BE2C (cell line): ENCODE data around the gene OPRL1.

Experiments
- DNase-seq: peaks from one replicate; pipeline ENCODE4 v3.0.0-alpha.2; 2020
- H3K27me3 ChIP-seq: fragments of 250-450 bp; sonication (Bioruptor Pico); 2 replicates; pipeline ENCODE4 v1.5.1; 2020; ENCODE audit warnings: mild to moderate bottlenecking
- H3K36me3 ChIP-seq: fragments of 250-450 bp; sonication (Bioruptor Pico); 2 replicates; pipeline ENCODE4 v1.5.1; 2020; ENCODE audit warnings: mild to moderate bottlenecking
- H3K4me1 ChIP-seq: fragments of 250-450 bp; sonication (Bioruptor Pico); 2 replicates; pipeline ENCODE4 v1.5.1; 2020
- H3K4me3 ChIP-seq: 2 replicates; pipeline ENCODE4 v1.5.1; 2011; ENCODE audit warnings: low read depth, low read length
- H3K9me3 ChIP-seq: fragments of 250-450 bp; sonication (Bioruptor Pico); 2 replicates; pipeline ENCODE4 v1.5.1; 2020
- CTCF ChIP-seq: IDR thresholded peaks from 2 replicates; pipeline ENCODE4 v1.5.1; 2012; ENCODE audit warnings: mild to moderate bottlenecking, low read depth, low read length

OPRL1 gene

GRCh38 chr20:64105846-64106434 is 26.1 kb downstream of the OPRL1 start:
- Histone ChIP-seq H3K36me3 (no peaks in the 10 kb centered on the region; the same call in 1 of the 2 replicates), H3K27me3 (no peaks in the 10 kb centered on the region), H3K4me3 (no peak overlapping the region), H3K4me1 (peaks cover 27% of the 10 kb centered on the region), H3K9me3 (no peaks in the 10 kb centered on the region)
- no peak for DNase-seq
- no peak for TF ChIP-seq CTCF

GRCh38 chr20:64106435-64106961 is 26.6 kb downstream of the OPRL1 start:
- Histone ChIP-seq H3K9me3 (no peaks in the 10 kb centered on the region), H3K4me3 (no peak overlapping the region), H3K27me3 (no peaks in the 10 kb centered on the region), H3K36me3 (no peaks in the 10 kb centered on the region; the same call in 1 of the 2 replicates), H3K4me1 (peaks cover 32% of the 10 kb centered on the region)
- DNase-seq = no peak
- no peak for TF ChIP-seq CTCF

GRCh38 chr20:64106981-64107735 is 27.3 kb downstream of the OPRL1 start, which contains the start of gene NPBWR2:
Gene NPBWR2 (minus strand): TSS chr20:64107565. CDS start chr20:64106831, 734 bp downstream.
- Histone ChIP-seq H3K9me3 (no peaks in the 10 kb centered on the region), H3K4me3 (no peak within 1 kb of the TSS), H3K36me3 (no peaks in the 10 kb centered on the region; the same call in 1 of the 2 replicates), H3K27me3 (no peaks in the 10 kb centered on the region), H3K4me1 (peaks cover 39% of the 10 kb centered on the region)
- TF ChIP-seq CTCF = no peak
- DNase-seq = peak; percentile 72

- no peaks in the 10 kb centered on the region; the same call in 1 of the 2 replicates for H3K36me3 ChIP-seq
- DNase-seq = no peak
- no peaks in the 10 kb centered on the region for H3K27me3 ChIP-seq
- no peaks in the 10 kb centered on the region for H3K9me3 ChIP-seq
- no peak overlapping the region for H3K4me3 ChIP-seq
- TF ChIP-seq CTCF = no peak
- H3K4me1 ChIP-seq = peaks cover 44% of the 10 kb centered on the region
Observed at GRCh38 chr20:64107736-64108457, 28.0 kb downstream of the OPRL1 start.

- Histone ChIP-seq H3K4me3 (no peak overlapping the region), H3K4me1 (peaks cover 55% of the 10 kb centered on the region), H3K27me3 (no peaks in the 10 kb centered on the region), H3K36me3 (no peaks in the 10 kb centered on the region; the same call in 1 of the 2 replicates), H3K9me3 (no peaks in the 10 kb centered on the region)
- TF ChIP-seq CTCF = no peak
- DNase-seq = no peak
Observed at GRCh38 chr20:64108731-64109681, 29.1 kb downstream of the OPRL1 start.
